NCI-H526 (cell line): ENCODE data around the gene GNL1.
"Not testable (repeated sequence)": the region's sequence is repeated elsewhere in the genome, so short reads cannot be mapped to it uniquely, and the experiment has no call there.

Experiments
- DNase-seq, 2 experiments: peaks; one replicate each; lab custom pipeline; 2025; lab: John Stamatoyannopoulos, UW

The GNL1 gene

DNA sequence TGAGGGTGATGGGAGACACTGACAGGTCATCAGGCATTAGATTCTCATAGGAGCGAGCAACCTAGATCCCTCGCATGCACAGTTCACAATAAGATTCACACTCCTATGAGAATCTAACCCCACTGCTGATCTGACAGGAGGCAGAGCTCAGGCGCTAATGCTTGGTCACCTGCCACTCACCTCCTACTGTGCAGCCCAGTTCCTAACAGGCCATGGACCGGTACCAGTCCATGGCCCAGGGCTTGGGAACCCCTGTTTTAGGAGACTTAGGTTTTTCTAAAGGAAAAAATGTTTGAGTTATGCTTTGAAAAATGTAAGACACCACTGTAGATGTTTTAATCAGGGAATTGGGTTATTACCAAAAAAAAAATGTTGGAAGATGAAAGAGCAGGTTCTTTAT, 60.3 kb downstream of the GNL1 start:
- no peak for DNase-seq

DNA sequence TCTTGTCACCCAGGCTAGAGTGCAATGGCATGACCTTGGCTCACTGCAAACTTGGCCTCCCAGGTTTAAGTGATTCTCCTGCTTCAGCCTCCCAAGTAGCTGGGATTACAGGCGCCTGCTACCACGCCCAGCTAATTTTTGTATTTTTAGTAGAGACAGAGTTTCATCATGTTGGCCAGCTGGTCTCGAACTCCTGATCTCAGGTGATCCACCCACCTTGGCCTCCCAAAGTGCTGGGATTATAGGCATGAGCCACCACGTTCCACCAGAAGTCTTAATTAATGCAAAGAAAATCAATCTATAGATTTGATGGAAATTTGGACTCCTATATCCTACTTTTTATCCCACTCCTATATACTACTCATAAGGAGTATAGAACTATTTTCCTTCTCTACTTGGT, 61.2 kb downstream of the GNL1 start:
- DNase-seq, result not testable (repeated sequence)

DNA sequence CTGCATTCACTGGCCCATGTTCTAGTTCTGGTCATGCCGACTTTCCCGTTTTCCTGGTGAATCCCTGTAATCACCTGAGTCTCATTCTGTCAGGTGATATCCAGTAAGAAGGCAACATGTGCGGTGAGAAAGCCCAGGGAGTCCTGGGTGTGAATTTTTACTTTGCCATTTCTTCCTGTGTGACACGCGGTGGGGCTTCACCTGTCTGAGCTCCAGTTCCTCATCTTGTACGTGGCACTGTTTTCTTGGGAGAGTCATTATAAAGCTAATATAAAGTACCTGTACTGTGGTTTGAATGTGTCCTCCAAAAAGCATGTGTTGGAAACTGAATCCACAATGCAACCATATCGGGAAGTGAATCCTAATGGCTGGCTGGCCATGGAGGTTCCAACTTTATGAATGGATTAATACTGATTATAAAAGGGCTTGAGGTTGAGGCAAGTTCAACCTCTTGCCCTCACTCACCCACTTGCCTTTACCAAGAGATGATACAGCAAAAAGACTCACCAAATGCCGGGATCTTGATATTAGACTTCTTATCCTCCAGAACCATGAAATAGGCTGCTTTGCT, 61.9 kb downstream of the GNL1 start:
- DNase-seq, result no peak

DNA sequence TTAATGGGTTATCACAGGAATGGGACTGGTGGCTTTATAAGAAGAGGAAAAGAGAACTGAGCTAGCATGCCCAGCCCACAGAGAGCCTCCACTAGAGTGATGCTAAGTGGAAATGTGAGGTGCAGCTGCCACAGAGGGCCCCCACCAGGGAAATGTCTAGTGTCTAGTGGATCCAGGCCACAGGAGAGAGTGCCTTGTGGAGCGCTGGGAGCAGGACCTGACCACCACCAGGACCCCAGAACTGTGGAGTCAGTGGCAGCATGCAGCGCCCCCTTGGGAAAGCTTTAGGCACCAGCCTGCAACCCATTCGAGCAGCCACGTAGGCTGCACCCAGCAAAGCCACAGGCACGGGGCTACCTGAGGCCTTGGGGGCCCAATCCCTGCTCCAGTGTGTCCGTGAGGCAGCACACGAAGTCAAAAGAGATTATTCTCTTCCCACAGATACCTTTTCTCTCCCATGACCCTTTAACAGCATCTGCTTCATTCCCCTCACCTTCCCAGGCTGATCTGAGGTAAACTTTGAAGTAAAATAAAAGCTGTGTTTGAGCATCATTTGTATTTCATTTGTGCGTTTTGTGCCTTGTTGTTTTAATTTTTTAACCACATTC, 62.5 kb downstream of the GNL1 start:
- no peak for DNase-seq

DNA sequence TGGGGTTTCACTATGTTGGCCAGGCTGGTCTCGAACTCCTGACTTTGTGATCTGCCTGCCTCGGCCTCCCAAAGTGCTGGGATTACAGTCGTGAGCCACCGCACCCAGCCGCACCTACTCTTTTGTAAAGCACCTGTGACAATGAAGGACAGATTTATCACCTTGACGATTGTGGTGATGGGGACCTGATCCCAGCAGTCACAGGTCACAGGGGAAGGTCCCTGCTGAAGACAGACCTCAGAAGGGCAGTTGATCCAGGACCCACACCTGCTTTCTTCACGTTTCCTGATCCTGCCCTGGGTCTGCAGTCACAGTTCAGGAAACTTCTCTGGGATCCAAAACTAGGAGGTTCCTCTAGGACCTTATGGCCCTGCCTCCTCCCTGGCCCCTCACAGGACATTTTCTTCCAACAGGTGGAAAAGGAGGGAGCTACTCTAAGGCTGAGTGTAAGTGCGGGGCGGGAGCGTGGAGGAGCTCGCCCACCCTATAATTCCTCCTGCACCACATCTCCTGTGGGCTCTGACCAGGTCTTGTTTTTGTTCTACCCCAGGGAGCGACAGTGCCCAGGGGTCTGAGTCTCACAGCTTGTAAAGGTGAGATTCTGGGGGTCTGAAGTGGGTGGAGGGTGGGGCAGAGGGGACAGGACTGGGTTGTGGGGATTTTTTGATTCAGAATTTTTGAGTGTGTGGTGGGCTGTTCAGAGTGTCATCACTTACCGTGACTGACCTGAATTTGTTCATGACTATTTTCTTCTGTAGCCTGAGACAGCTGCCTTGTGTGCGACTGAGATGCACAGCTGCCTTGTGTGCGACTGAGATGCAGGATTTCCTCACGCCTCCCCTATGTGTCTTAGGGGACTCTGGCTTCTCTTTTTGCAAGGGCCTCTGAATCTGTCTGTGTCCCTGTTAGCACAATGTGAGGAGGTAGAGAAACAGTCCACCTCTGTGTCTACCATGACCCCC, 64.0 kb downstream of the GNL1 start:
- DNase-seq, result no peak
